Measurements from ENCODE around the gene MSLN. TPM values are rescaled to one million over a fixed set of nuclear protein-coding genes. Genes with fewer than 3 reads are reported as not detected.
"Not testable (repeated sequence)": the region's sequence is repeated elsewhere in the genome, so short reads cannot be mapped to it uniquely, and the experiment has no call there.

Gene MSLN
- total and polyA plus RNA-seq, 2 experiments from 2014 or later: 4.5 TPM; not detected in 1

DNA sequence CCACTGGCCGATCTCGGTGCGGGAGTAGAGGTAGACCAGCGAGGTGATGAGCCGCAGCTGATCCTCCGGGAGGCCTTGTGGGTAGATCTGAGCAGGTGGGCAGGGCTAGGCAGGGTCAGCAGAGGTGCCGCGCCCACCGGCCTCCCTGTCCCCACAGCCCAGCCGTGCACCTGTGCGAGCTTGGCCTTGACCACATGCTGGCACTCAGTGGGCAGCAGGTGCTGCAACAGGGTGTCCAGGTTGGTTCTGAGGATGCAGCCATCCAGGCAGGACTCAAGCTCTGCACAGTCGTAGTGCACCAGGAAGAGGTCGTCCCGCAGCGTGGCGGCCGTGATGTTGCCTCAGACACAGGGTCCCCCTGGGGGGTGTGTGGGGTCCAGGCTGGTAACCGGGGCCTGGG lies 12.4 kb downstream of the MSLN start:
- Histone ChIP-seq H3K9me3 (ENCODE audit: low read depth) (no peaks in the 10 kb centered on the region), H3K27me3 (no peaks in the 10 kb centered on the region), H3K27ac (no peak overlapping the region), H3K36me3 (no peaks in the 10 kb centered on the region), H3K4me3 (no peak overlapping the region), H3K4me1 (ENCODE audit: low read depth) (peaks cover 6% of the 10 kb centered on the region)
- TF ChIP-seq, protein P1, sequence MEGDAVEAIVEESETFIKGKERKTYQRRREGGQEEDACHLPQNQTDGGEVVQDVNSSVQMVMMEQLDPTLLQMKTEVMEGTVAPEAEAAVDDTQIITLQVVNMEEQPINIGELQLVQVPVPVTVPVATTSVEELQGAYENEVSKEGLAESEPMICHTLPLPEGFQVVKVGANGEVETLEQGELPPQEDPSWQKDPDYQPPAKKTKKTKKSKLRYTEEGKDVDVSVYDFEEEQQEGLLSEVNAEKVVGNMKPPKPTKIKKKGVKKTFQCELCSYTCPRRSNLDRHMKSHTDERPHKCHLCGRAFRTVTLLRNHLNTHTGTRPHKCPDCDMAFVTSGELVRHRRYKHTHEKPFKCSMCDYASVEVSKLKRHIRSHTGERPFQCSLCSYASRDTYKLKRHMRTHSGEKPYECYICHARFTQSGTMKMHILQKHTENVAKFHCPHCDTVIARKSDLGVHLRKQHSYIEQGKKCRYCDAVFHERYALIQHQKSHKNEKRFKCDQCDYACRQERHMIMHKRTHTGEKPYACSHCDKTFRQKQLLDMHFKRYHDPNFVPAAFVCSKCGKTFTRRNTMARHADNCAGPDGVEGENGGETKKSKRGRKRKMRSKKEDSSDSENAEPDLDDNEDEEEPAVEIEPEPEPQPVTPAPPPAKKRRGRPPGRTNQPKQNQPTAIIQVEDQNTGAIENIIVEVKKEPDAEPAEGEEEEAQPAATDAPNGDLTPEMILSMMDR (IDR thresholded peaks at IDR 0.05; ENCODE audit: low read depth, low read length): no peak
- no peak for DNase-seq (ENCODE audit: low read depth in 1 of 2, low spot score in 1 of 2)

DNA sequence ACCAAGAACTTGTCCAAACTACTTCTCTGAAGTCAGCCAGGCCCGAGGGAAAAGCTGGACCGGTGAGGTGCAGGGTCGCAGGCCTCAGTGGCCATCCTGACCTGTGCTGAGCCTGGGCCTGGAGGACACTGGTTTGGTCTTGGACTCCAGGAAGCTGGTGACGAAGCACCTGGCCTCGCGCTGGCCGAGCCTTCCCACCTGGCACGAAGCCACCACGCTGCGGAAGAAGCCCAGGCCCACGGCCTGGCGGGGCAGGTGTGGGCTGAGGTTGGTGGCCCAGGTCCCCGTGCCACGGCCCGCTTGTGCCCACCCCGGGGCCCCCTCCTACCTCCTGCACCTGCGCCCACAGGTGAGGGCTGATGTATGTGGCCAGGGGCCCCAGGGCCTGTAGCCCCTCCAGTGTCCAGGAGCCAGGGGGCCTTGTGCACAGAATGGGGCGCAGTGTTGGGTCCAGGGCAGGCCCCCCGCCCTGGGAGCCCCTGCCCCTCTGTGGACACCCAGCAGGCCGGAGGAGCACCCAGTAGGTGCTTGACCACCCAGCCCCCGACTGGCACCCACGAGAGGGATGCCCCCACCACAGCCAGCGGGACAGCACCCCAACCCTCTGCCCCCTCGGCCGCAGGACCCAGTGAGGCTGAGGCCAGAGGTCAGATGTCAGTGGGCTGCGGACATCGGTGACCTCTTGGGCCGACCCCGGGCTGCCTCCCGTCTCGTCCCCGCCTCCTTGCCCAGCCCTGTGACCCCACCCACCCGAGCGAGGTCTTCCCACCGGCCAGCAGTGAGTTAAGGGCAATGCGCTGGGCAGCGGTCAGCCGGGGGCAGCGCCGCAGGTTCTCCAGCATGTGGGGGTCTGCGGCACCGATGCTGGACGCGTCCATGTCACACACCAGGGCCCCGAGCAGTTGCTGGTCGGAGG lies 13.8 kb downstream of the MSLN start:
- Histone ChIP-seq H3K9me3 (ENCODE audit: low read depth) (no peaks in the 10 kb centered on the region), H3K4me1 (ENCODE audit: low read depth) (peaks cover 8% of the 10 kb centered on the region), H3K4me3 (no peak overlapping the region), H3K36me3 (no peaks in the 10 kb centered on the region), H3K27me3 (no peaks in the 10 kb centered on the region), H3K27ac (no peak overlapping the region)
- TF ChIP-seq, protein P1 (IDR thresholded peaks at IDR 0.05; ENCODE audit: low read depth, low read length): no peak
- DNase-seq (ENCODE audit: low read depth in 1 of 2, low spot score in 1 of 2): no peak

DNA sequence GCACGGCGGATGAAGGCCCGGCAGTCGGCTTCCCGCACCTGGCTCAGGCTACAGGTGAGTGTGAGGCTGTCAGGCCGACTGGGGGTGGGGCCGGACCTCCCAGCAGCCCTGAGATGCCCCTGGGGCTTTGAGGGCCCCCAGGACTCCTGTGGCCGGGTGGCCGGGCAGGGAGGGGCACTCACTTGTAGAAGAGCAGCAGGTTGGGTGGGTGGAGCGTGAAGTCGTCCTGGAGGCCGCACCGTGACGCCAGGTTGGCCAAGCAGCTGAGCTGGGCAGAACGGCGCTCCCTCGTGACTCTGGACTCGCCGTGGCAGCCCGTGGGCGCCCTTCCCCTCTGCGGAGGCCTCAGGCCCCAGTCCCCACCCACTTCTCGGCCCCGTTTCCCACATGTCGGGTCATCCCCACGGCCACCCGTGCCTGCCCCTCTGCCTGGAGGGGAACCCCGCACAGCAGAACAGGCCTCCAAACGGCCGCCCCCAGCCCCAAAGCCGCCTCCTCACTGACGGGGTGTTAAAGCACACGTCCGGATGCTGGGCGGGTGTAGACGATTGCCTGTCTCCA lies 14.8 kb downstream of the MSLN start:
- no peaks in the 10 kb centered on the region for H3K9me3 ChIP-seq (ENCODE audit: low read depth)
- H3K4me1 ChIP-seq (ENCODE audit: low read depth): peaks cover 8% of the 10 kb centered on the region
- TF ChIP-seq, protein P1 (IDR thresholded peaks at IDR 0.05; ENCODE audit: low read depth, low read length): no peak
- no peaks in the 10 kb centered on the region for H3K27me3 ChIP-seq
- H3K4me3 ChIP-seq: no peak overlapping the region
- no peaks in the 10 kb centered on the region for H3K36me3 ChIP-seq
- H3K27ac ChIP-seq: no peak overlapping the region
- no peak for DNase-seq (ENCODE audit: low read depth in 1 of 2, low spot score in 1 of 2)

DNA sequence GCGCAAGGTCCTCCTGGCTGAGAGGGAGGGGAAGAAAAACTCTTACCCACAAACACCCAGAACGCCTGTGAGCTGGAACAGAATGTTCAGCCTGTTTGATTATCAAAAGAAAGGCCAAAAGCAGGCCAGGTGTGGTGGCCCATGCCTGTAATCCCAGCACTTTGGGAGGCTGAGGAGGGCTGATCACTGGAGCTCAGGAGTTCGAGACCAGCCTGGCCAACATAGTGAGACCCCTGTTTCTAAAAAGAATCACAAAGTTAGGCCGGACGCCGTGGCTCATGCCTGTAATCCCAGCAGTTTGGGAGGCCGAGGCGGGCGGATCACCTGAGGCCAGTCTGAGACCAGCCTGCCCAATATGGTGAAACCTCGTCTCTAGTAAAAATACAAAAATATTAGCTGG lies 15.8 kb downstream of the MSLN start:
- not testable (repeated sequence) for H3K27me3 ChIP-seq

DNA sequence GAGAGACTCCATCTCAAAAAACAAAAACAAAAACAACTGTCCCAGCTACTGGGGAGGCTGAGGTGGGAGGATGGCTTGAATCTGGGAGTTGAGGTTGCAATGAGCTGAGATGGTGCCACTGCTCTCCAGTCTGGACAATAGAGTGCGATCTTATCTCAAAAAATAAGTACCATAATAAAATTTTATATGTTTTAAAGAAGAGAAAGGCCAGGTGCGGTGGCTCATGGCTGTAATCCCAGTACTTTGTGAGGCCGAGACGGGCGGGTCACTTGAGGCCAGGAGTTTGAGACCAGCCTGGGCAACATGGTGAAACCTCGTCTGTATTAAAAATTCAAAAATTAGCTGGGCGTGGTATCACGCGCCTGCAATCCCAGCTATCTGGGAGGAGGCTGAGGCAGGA lies 16.3 kb downstream of the MSLN start:
- Histone ChIP-seq H3K27ac (no peak overlapping the region), H3K9me3 (ENCODE audit: low read depth) (no peaks in the 10 kb centered on the region), H3K4me3 (no peak overlapping the region), H3K36me3 (no peaks in the 10 kb centered on the region), H3K27me3 (no peaks in the 10 kb centered on the region), H3K4me1 (ENCODE audit: low read depth) (peaks cover 8% of the 10 kb centered on the region)
- TF ChIP-seq, protein P1 (IDR thresholded peaks at IDR 0.05; ENCODE audit: low read depth, low read length): no peak
- no peak for DNase-seq (ENCODE audit: low read depth in 1 of 2, low spot score in 1 of 2)

More for the DNA sequence above, 15.8 kb downstream of the MSLN start:
- DNase-seq (ENCODE audit: low read depth in 1 of 2, low spot score in 1 of 2); H3K27ac ChIP-seq; H3K4me3 ChIP-seq; H3K36me3 ChIP-seq; H3K9me3 ChIP-seq (ENCODE audit: low read depth); H3K4me1 ChIP-seq (ENCODE audit: low read depth): not testable (repeated sequence)

DNA sequence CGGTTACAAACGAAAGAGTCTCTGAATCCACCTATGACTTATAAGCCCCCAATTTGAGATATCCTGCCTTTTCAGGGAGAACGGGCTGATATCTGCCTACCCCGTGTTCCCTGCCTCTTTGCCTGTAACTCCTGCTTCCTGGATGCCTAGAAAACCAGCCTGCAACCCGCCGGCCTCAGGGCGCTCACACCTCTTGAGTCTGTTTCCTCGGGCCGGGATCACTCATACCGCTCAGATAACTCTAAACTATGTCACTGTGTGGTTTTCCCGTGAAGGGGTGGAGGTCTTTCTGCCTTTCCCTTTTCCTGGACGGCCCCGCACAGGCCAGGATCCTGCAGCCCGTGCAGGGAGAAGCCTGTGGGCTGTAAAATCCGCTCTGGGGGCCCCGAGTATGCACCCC lies 17.3 kb downstream of the MSLN start:
- Histone ChIP-seq H3K4me1 (ENCODE audit: low read depth) (peaks cover 8% of the 10 kb centered on the region), H3K9me3 (ENCODE audit: low read depth) (no peaks in the 10 kb centered on the region), H3K27ac (peak overlapping the region; percentile 5), H3K27me3 (no peaks in the 10 kb centered on the region), H3K36me3 (no peaks in the 10 kb centered on the region), H3K4me3 (no peak overlapping the region)
- TF ChIP-seq, protein P1 (IDR thresholded peaks at IDR 0.05; ENCODE audit: low read depth, low read length): no peak
- DNase-seq (ENCODE audit: low read depth in 1 of 2, low spot score in 1 of 2): peak; percentile 13 to 70
